ENCODE data around the gene TNFRSF12A.

TNFRSF12A gene

GRCh38 chr16:2999929-3000328 is 20.2 kb upstream of the TNFRSF12A start:
- TF ChIP-seq EZH2phosphoT487 (IDR thresholded peaks at IDR 0.05; ENCODE audit: borderline replicate concordance) (no peak), CTCF (conservative IDR thresholded peaks at IDR 0.05; ENCODE audit: low read length) (no peak)
- Histone ChIP-seq H3K36me3 (ENCODE audit: insufficient read depth, low read length) (no peaks in the 10 kb centered on the region), H3K9me3 (ENCODE audit: insufficient read depth, low read depth, low read length) (no peaks in the 10 kb centered on the region), H3K27me3 (ENCODE audit: insufficient read depth, low read length, poor library complexity, severe bottlenecking) (no peaks in the 10 kb centered on the region), H4K20me1 (ENCODE audit: insufficient read depth, low read length, poor library complexity, severe bottlenecking) (no peaks in the 10 kb centered on the region), H3K4me3 (ENCODE audit: low read length, poor library complexity, severe bottlenecking) (no peak overlapping the region), H3K9ac (ENCODE audit: low read depth, low read length, poor library complexity, severe bottlenecking) (no peak overlapping the region), H3K79me2 (ENCODE audit: insufficient read depth, low read length) (no peaks in the 10 kb centered on the region), H3K9me2 (replicated peaks; ENCODE audit: low read depth, low read length) (no peaks in the 10 kb centered on the region), H3K4me1 (ENCODE audit: insufficient read depth, low read length, poor library complexity, severe bottlenecking) (peaks cover 2% of the 10 kb centered on the region), H3K4me2 (ENCODE audit: low read depth, low read length, poor library complexity, severe bottlenecking) (no peak overlapping the region), H3F3A (ENCODE audit: low read depth) (no peaks in the 10 kb centered on the region), H2AFZ (ENCODE audit: low read length) (no peak overlapping the region)

GRCh38 chr16:3000540-3000939 is 19.6 kb upstream of the TNFRSF12A start:
- Histone ChIP-seq H3F3A (ENCODE audit: low read depth) (no peaks in the 10 kb centered on the region), H3K9ac (ENCODE audit: low read depth, low read length, poor library complexity, severe bottlenecking) (no peak overlapping the region), H3K9me2 (replicated peaks; ENCODE audit: low read depth, low read length) (no peaks in the 10 kb centered on the region)

DNA sequence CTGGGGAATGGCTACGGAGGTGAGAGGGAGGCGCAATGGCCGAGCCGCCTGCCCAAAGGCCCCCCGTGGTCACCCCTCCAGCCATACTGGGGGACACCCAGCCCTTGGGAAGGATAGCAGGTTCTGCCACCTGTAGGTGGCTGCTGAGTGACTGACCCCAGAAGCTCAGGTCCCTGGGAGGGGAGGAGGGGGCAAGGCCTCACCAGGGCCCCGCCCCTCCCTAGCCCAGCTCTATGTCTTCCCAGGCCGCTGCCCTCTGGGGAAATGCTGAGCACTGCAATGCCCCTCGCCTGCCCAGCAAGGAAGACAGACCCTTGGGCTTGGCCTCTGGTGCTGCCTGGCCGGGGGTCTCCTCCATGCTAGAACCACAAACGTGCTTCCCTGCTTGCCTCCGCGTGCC is 18.9 kb upstream of the TNFRSF12A start:
- H3K9me2 ChIP-seq (replicated peaks; ENCODE audit: low read depth, low read length): no peaks in the 10 kb centered on the region
- no peaks in the 10 kb centered on the region for H4K20me1 ChIP-seq (ENCODE audit: insufficient read depth, low read length, poor library complexity, severe bottlenecking)
- no peaks in the 10 kb centered on the region for H3K36me3 ChIP-seq (ENCODE audit: insufficient read depth, low read length)
- H3K4me3 ChIP-seq (ENCODE audit: low read length, poor library complexity, severe bottlenecking): no peak overlapping the region
- peaks cover under 1% of the 10 kb centered on the region for H3K79me2 ChIP-seq (ENCODE audit: insufficient read depth, low read length)
- H3F3A ChIP-seq (ENCODE audit: low read depth): no peaks in the 10 kb centered on the region
- peaks cover 10% of the 10 kb centered on the region for H3K4me1 ChIP-seq (ENCODE audit: insufficient read depth, low read length, poor library complexity, severe bottlenecking)
- H2AFZ ChIP-seq (ENCODE audit: low read length): no peak overlapping the region
- no peaks in the 10 kb centered on the region for H3K9me3 ChIP-seq (ENCODE audit: insufficient read depth, low read depth, low read length)
- TF ChIP-seq CTCF (conservative IDR thresholded peaks at IDR 0.05; ENCODE audit: low read length) (no peak), EZH2phosphoT487 (IDR thresholded peaks at IDR 0.05; ENCODE audit: borderline replicate concordance) (no peak)
- no peaks in the 10 kb centered on the region for H3K27me3 ChIP-seq (ENCODE audit: insufficient read depth, low read length, poor library complexity, severe bottlenecking)
- H3K9ac ChIP-seq (ENCODE audit: low read depth, low read length, poor library complexity, severe bottlenecking): no peak overlapping the region
- no peak overlapping the region for H3K4me2 ChIP-seq (ENCODE audit: low read depth, low read length, poor library complexity, severe bottlenecking)

More at GRCh38 chr16:3000540-3000939, 19.6 kb upstream of the TNFRSF12A start:
- Histone ChIP-seq H3K4me2 (ENCODE audit: low read depth, low read length, poor library complexity, severe bottlenecking) (no peak overlapping the region), H3K9me3 (ENCODE audit: insufficient read depth, low read depth, low read length) (no peaks in the 10 kb centered on the region), H3K27me3 (ENCODE audit: insufficient read depth, low read length, poor library complexity, severe bottlenecking) (no peaks in the 10 kb centered on the region), H2AFZ (ENCODE audit: low read length) (no peak overlapping the region), H3K79me2 (ENCODE audit: insufficient read depth, low read length) (no peaks in the 10 kb centered on the region), H4K20me1 (ENCODE audit: insufficient read depth, low read length, poor library complexity, severe bottlenecking) (no peaks in the 10 kb centered on the region), H3K36me3 (ENCODE audit: insufficient read depth, low read length) (no peaks in the 10 kb centered on the region), H3K4me3 (ENCODE audit: low read length, poor library complexity, severe bottlenecking) (no peak overlapping the region), H3K4me1 (ENCODE audit: insufficient read depth, low read length, poor library complexity, severe bottlenecking) (peaks cover 4% of the 10 kb centered on the region)
- TF ChIP-seq CTCF (conservative IDR thresholded peaks at IDR 0.05; ENCODE audit: low read length) (no peak), EZH2phosphoT487 (IDR thresholded peaks at IDR 0.05; ENCODE audit: borderline replicate concordance) (no peak)
